ENCODE measurements around the gene MRPS23.

MRPS23 gene

GRCh38 chr17:57880086-57880456, 30.2 kb upstream of the MRPS23 start:
- TF ChIP-seq CTCF (conservative IDR thresholded peaks at IDR 0.05; ENCODE audit: control insufficient read depth, insufficient read depth, low read depth, low read length): no peak
- no peak for DNase-seq (ENCODE audit: low read depth)
- H3K4me3 ChIP-seq (ENCODE audit: control insufficient read depth, low read depth, low read length): no peak overlapping the region

GRCh38 chr17:57879437-57880085, 29.7 kb upstream of the MRPS23 start:
- H3K4me3 ChIP-seq (ENCODE audit: control insufficient read depth, low read depth, low read length): no peak overlapping the region
- TF ChIP-seq CTCF (conservative IDR thresholded peaks at IDR 0.05; ENCODE audit: control insufficient read depth, insufficient read depth, low read depth, low read length): no peak
- DNase-seq (ENCODE audit: low read depth): no peak

- H3K4me3 ChIP-seq (ENCODE audit: control insufficient read depth, low read depth, low read length): no peak overlapping the region
- DNase-seq (ENCODE audit: low read depth): no peak
- TF ChIP-seq CTCF (conservative IDR thresholded peaks at IDR 0.05; ENCODE audit: control insufficient read depth, insufficient read depth, low read depth, low read length): no peak
Measured at GRCh38 chr17:57877803-57878377, 28.0 kb upstream of the MRPS23 start.

- no peak overlapping the region for H3K4me3 ChIP-seq (ENCODE audit: control insufficient read depth, low read depth, low read length)
- DNase-seq (ENCODE audit: low read depth): no peak
- TF ChIP-seq CTCF (conservative IDR thresholded peaks at IDR 0.05; ENCODE audit: control insufficient read depth, insufficient read depth, low read depth, low read length): no peak
Measured at GRCh38 chr17:57876866-57877237, 27.0 kb upstream of the MRPS23 start.

GRCh38 chr17:57876023-57876865, 26.4 kb upstream of the MRPS23 start:
- H3K4me3 ChIP-seq (ENCODE audit: control insufficient read depth, low read depth, low read length): no peak overlapping the region
- TF ChIP-seq CTCF (conservative IDR thresholded peaks at IDR 0.05; ENCODE audit: control insufficient read depth, insufficient read depth, low read depth, low read length): no peak
- no peak for DNase-seq (ENCODE audit: low read depth)

- H3K4me3 ChIP-seq (ENCODE audit: control insufficient read depth, low read depth, low read length): no peak overlapping the region
- DNase-seq (ENCODE audit: low read depth): peak; percentile 97
- TF ChIP-seq CTCF (conservative IDR thresholded peaks at IDR 0.05; ENCODE audit: control insufficient read depth, insufficient read depth, low read depth, low read length): peak; percentile 74
Measured at GRCh38 chr17:57875290-57876022, 25.6 kb upstream of the MRPS23 start.
